Spleen (tissue), 11 donors: ENCODE measurements around the gene PPP1R26. TPM values are rescaled to one million over a fixed set of nuclear protein-coding genes. Genes with fewer than 3 reads are reported as not detected.
"Not testable (repeated sequence)": the region's sequence is repeated elsewhere in the genome, so short reads cannot be mapped to it uniquely, and the experiment has no call there.

ENCODE experiments used
- DNase-seq: peaks from one replicate; pipeline ENCODE4 v3.0.0-alpha.2; 2020
- H3K27ac ChIP-seq, 8 donors: fragments of 200-600 bp; sonication (generic) in 7 of 8; 1 replicate in 4 of 8; 2 replicates in 4 of 8; pipeline versions ENCODE4 v1.5.0 to v1.8.0; 2016 to 2021; ENCODE audit warnings: inconsistent platforms in 4 of 8, mild to moderate bottlenecking in 4 of 8, moderate library complexity in 1 of 8
- H3K27me3 ChIP-seq, 7 donors: fragments of 200-600 bp; sonication (generic) in 6 of 7; replicated peaks in 1 of 7; 1 replicate in 4 of 7; 2 replicates in 3 of 7; pipeline versions ENCODE4 v1.5.0 to v1.8.0; 2016 to 2021; ENCODE audit warnings: inconsistent platforms in 3 of 7, mild to moderate bottlenecking in 1 of 7
- H3K36me3 ChIP-seq, 6 donors: fragments of 200-600 bp; sonication (generic) in 5 of 6; 1 replicate in 4 of 6; 2 replicates in 2 of 6; pipeline versions ENCODE4 v1.5.0 to v1.8.0; 2016 to 2021; ENCODE audit warnings: inconsistent platforms in 2 of 6
- H3K4me1 ChIP-seq, 6 donors: fragments of 200-600 bp; sonication (generic) in 5 of 6; 1 replicate in 3 of 6; 2 replicates in 3 of 6; pipeline versions ENCODE4 v1.5.0 to v1.8.0; 2016 to 2021; ENCODE audit warnings: inconsistent platforms in 3 of 6
- H3K4me3 ChIP-seq, 8 donors: fragments of 200-600 bp; sonication (generic) in 7 of 8; 1 replicate in 4 of 8; 2 replicates in 4 of 8; pipeline versions ENCODE4 v1.5.0 to v1.8.0; 2016 to 2021; ENCODE audit warnings: inconsistent platforms in 4 of 8, mild to moderate bottlenecking in 4 of 8, moderate library complexity in 2 of 8
- H3K9me3 ChIP-seq, 8 donors: fragments of 200-600 bp; sonication (generic) in 7 of 8; 1 replicate in 4 of 8; 2 replicates in 4 of 8; pipeline versions ENCODE4 v1.5.0 to v1.8.0; 2016 to 2021; ENCODE audit warnings: inconsistent platforms in 4 of 8
- POLR2A ChIP-seq, 3 donors: fragments of 450-650 bp; IDR thresholded peaks; one replicate each; pipeline ENCODE4 v1.5.1; 2017; ENCODE audit warnings: antibody characterized with exemption in 3 of 3, mild to moderate bottlenecking in 1 of 3
- POLR2AphosphoS5 ChIP-seq, 3 donors: sonication (generic); formaldehyde crosslinking; IDR thresholded peaks; one replicate each; pipeline ENCODE4 v1.5.1; 2017; ENCODE audit warnings: antibody characterized with exemption in 3 of 3
- WGBS, 5 donors: extraction: QIAGEN DNeasy Blood & Tissue Kit in 3 of 5; methylation state at CpG; one replicate each; pipeline versions ENCODE4 v1.1.5 to v1.1.7; 2013 to 2018; 5-methylcytosine and 5-hydroxymethylcytosine counted together
- intact Hi-C: fragments of 100-400 bp; cut with DNase I; formaldehyde crosslinking; loops from one replicate; pipeline ENCODE4 v1.15.0; 2023; ENCODE audit warnings: low total_unique reads
- polyA plus RNA-seq, 3 donors: library from polyadenylated mRNA; stranded (reverse); fragments of 200-250 nt; gene quantifications; one replicate each; pipeline ENCODE4 v1.2.1, GENCODE V29; 2013
- total RNA-seq, 7 donors: library from RNA; depleted of rRNA in 3 of 7; stranded (reverse); fragments of >200 nt in 3 of 7; fragmentation: NEBNext Ultra II Directional in 4 of 7; extraction: Animal tissue kit (Norgen Biotek cat#: 25700) in 4 of 7; gene quantifications; one replicate each; pipeline versions ENCODE4 v1.1.0 to v1.2.1, GENCODE V29; 2016 to 2021
- TF ChIP-seq, protein P1 (sequence below), 11 experiments: fragments of 200-600 bp in 7 of 11; fragments of 450-650 bp in 4 of 11; sonication (generic) in 4 of 11; IDR thresholded peaks in 8 of 11; conservative IDR thresholded peaks in 3 of 11; 1 replicate in 7 of 11; 2 replicates in 4 of 11; pipeline versions ENCODE4 v1.4.0 to v1.8.0; 2016 to 2021; ENCODE audit warnings: antibody characterized with exemption in 11 of 11, inconsistent platforms in 4 of 11, mild to moderate bottlenecking in 1 of 11
- donor health status: healthy with polysubstance abuse.
- donor health status: DM: no; HTN: no; CAD: no; lungs with moderate emphysema.
- donor health status: DM: no; HTN: no; CAD: no.
- donor health status: Bipolar disorder and iron deficiency.
- donor health status: healthy.
- donor health status: DM: no; HTN: no; CAD: no.
- donor health status: DM: yes; HTN: yes; CAD: no.

Gene PPP1R26
- total and polyA plus RNA-seq, 10 donors, result 1.8 to 18.7 (median 9.3) TPM

- Histone ChIP-seq H3K9me3 (peaks cover 0 to 4% (median 0%) of the 10 kb centered on the region in 8 donors), H3K36me3 (no peaks in the 10 kb centered on the region), H3K27ac (no peak overlapping the region), H3K4me1 (no peaks in the 10 kb centered on the region), H3K27me3 (peaks cover 0 to 62% (median 0%) of the 10 kb centered on the region in 7 donors), H3K4me3 (no peak overlapping the region)
- intact Hi-C loops, result no loop called here
- TF ChIP-seq POLR2A (IDR thresholded peaks at IDR 0.05) (no peak), POLR2AphosphoS5 (IDR thresholded peaks at IDR 0.05) (no peak)
- TF ChIP-seq, protein P1, sequence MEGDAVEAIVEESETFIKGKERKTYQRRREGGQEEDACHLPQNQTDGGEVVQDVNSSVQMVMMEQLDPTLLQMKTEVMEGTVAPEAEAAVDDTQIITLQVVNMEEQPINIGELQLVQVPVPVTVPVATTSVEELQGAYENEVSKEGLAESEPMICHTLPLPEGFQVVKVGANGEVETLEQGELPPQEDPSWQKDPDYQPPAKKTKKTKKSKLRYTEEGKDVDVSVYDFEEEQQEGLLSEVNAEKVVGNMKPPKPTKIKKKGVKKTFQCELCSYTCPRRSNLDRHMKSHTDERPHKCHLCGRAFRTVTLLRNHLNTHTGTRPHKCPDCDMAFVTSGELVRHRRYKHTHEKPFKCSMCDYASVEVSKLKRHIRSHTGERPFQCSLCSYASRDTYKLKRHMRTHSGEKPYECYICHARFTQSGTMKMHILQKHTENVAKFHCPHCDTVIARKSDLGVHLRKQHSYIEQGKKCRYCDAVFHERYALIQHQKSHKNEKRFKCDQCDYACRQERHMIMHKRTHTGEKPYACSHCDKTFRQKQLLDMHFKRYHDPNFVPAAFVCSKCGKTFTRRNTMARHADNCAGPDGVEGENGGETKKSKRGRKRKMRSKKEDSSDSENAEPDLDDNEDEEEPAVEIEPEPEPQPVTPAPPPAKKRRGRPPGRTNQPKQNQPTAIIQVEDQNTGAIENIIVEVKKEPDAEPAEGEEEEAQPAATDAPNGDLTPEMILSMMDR (IDR thresholded peaks at IDR 0.05 in 8 of 11, conservative IDR thresholded peaks at IDR 0.05 in 3 of 11), result no peak
- no peak for DNase-seq
- WGBS, 5 donors, result 68 to 79% (median 72%) methylated on average over 14 to 19 of the region's 19 CpGs
Measured at GRCh38 chr9:135456436-135457104, 23.0 kb upstream of the PPP1R26 start.

DNA sequence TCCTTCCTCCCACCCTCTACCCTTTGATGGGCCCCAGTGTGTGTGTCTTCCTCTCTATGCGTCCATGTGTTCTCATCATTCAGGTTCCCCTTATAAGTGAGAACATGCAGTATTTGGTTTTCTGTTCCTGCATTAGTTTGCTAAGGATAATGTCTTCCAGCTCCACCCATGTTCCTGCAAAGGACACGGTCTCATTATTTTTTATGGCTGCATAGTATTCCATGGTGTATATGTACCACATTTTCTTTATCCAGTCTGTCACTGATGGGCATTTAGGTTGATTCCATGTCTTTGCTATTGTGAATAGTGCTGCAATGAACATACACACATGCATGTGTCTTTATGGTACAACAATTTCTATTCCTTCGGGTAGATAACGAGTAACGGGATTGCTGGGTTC lies 21.1 kb upstream of the PPP1R26 start:
- H3K9me3 ChIP-seq, H3K27ac ChIP-seq, H3K4me1 ChIP-seq, H3K36me3 ChIP-seq, intact Hi-C loops, H3K4me3 ChIP-seq, DNase-seq: not testable (repeated sequence)
- H3K27me3 ChIP-seq, result peaks cover 0 to 69% (median 0%) of the 10 kb centered on the region in 7 donors
- WGBS, 5 donors, result 88 to 95% (median 90%) methylated on average over 5 of the region's 5 CpGs

- DNase-seq, result no peak
- Histone ChIP-seq H3K27me3 (peaks cover 0 to 41% (median 0%) of the 10 kb centered on the region in 7 donors), H3K4me3 (no peak overlapping the region), H3K27ac (no peak overlapping the region), H3K9me3 (no peaks in the 10 kb centered on the region), H3K4me1 (no peaks in the 10 kb centered on the region), H3K36me3 (no peaks in the 10 kb centered on the region)
- TF ChIP-seq, protein P1 (IDR thresholded peaks at IDR 0.05 in 8 of 11, conservative IDR thresholded peaks at IDR 0.05 in 3 of 11), result no peak
- TF ChIP-seq POLR2A (IDR thresholded peaks at IDR 0.05) (no peak), POLR2AphosphoS5 (IDR thresholded peaks at IDR 0.05) (no peak)
- intact Hi-C loops, result no loop called here
- WGBS, 5 donors, result 78 to 87% (median 83%) methylated on average over 11 of the region's 11 CpGs
Measured at GRCh38 chr9:135461936-135462335, 17.6 kb upstream of the PPP1R26 start.

DNA sequence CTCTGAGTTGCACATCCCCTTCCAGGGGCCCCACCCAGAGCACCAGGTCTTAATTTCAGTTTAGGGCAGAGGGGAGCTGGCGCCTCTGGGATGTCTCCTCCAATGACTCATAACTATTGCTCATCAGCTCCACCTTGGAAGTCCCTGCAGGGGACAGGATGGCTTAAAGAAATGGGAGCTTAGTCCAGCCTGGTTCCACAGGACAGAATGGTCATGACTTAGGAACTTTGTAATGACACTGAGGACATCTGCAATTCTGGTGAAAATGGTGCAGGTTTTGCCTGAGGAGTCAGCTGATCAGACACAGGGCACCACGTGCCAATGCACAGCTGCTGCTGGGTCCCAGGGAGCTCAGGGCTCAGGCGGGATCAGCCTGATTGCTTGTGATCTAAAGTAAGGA lies 16.4 kb upstream of the PPP1R26 start:
- no peak for DNase-seq

More for the DNA sequence above, 16.4 kb upstream of the PPP1R26 start:
- no peaks in the 10 kb centered on the region for H3K36me3 ChIP-seq
- H3K27me3 ChIP-seq, result peaks cover 0 to 40% (median 0%) of the 10 kb centered on the region in 7 donors
- TF ChIP-seq POLR2A (IDR thresholded peaks at IDR 0.05) (no peak), POLR2AphosphoS5 (IDR thresholded peaks at IDR 0.05) (no peak)
- TF ChIP-seq, protein P1 (IDR thresholded peaks at IDR 0.05 in 8 of 11, conservative IDR thresholded peaks at IDR 0.05 in 3 of 11), result no peak
- H3K4me3 ChIP-seq, result no peak overlapping the region
- H3K4me1 ChIP-seq, result no peaks in the 10 kb centered on the region
- intact Hi-C loops, result no loop called here
- 63 to 80% (median 70%) methylated on average over 3 of the region's 3 CpGs for WGBS, 5 donors
- no peaks in the 10 kb centered on the region for H3K9me3 ChIP-seq
- H3K27ac ChIP-seq, result no peak overlapping the region
